GM21717 (cell line): ENCODE data around the gene ACTR8.

Experiments used
- ATAC-seq: cut with Tn5 transposase; IDR thresholded peaks from one replicate; pipeline ENCODE4 v1.9.1; 2021; ENCODE audit warnings: mild to moderate bottlenecking, moderate library complexity; ENCODE audit not compliant: unreplicated experiment

The ACTR8 gene

DNA sequence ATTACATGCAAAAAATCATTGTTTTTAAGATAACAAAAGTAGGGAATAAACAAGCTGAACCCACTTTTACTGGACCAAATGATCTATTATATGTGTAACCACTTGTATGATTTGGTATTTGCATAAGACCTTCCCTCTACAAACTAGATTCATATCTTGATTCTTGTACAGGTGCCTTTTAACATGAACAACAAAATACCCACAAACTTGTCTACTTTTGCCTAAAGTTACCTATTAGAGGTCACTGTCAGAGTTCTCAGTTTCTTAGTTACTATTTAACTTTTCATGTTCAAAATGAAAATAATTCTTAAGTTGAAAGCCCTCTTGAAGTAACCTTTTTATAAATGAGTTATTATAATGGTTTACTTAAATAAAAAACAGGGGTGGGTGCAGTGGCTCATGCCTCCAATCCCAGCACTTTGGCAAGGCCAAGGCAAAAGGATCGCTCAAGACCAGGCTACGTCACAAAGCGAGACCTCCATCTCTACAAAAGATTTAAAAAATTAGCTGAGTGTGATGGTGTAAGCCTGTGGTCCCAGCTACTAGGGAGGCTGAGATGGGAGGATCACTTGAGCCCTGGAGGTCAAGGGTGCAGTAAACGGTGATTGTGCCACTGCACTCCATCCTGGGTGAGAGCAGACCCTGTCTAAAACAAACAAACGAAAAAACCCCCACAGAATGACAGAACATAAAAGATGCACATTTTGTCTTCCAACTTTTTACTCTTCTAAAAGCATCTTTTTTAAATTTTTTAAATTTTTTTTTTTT, 16.0 kb downstream of the ACTR8 start:
- no peak for ATAC-seq

DNA sequence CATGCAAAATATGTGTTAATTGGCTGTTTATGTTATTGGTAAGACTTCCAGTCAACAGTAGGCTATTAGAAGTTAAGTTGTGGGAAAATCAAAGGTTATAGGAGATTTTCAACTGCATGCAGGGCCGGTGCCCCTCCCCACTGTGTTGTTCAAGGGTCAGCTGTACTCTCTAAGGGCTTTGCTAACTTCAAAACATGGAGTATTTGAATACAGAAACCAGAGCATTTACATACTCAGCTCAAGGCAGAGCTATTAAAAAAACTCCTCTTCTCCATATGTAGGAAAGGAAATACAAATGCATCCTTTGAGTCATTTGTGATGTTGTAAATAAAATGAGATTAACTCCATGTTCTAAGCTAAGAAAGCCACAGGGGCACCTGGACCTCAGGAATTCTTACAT, 18.8 kb downstream of the ACTR8 start:
- ATAC-seq: no peak

DNA sequence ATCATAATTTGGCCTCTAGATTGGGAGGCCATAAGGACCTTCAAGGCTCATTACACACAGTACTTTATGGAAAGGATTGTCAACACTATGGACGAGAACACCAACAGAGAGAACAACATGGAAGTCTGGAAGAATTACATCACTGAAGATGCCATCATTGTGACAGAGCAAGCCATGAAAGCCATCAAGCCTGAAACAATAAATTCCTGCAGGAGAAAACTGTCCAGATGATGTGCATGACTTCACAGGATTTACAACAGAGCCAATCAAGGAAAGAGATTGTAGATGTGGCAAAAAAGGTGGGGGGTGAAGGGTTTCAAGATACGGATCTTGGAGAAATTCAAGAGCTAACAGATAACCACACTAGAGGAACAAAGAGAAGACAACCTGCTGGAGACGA, 19.7 kb downstream of the ACTR8 start:
- no peak for ATAC-seq

DNA sequence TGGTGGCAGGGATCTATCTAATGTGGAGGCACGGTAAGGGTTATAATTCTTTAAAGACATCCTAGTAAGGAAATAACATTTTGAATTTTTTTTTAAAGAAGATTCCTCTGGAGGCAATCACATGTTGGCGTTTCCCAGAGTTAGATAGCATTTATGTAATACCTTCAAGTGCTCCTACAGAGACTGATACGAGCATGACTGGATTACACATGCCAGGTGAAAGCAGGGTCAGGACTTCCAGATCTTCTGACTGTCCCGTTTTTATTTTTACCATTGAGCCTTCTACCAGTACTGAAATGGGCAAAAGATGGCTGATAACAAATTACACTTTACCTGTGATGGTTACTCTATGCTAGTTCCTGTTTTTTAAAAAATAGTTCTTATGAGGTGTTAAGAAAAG, 21.8 kb downstream of the ACTR8 start:
- no peak for ATAC-seq

DNA sequence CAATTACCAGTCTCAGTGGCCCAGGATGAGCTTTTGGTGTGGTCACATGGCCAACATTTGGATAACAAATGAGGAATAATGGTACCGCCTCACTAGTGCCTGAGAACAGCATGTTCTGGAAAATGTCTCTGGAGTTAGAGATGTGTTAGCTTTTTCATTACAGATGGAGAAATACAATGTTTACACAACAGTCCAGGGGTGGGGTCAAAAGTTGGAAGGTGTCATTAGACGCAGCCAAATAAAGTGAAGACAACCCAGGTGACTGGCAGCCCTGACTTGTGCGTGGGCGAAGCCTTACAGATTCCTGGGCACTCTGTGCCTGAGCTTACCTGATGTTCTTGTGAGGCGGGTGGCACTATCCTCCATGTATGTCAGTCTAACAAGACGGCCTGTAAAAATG, 22.8 kb downstream of the ACTR8 start:
- ATAC-seq: no peak

DNA sequence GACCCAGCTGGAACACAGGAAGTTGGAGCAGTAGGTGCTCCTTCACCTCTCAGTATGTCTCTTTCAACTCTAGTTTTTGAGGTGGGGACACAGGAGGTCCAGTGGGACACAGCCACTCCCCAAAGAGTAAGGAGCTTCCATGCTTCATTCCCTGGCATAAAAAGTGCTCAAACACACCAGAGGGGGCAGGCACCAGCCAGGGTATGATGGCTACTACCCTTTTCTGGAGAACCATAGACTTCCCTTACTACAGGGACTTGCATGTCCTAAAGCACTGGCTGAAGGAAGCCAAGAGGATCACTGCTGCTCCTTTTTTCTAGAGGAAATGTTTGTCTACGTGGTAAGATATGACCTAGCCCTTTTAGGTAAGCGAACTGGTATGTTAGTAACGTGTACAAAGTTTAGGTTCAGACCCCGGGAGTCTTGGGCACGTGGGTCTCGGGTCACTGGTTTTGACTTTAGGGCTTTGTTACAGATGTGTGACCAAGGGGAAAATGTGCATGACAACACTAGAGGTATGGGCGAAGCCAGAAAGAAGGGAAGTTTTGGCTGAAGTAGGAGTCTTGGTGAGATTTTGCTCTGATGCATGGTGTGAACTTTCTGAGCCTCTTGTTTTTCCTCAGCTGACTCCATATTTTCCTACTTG, 23.7 kb downstream of the ACTR8 start:
- ATAC-seq: no peak

DNA sequence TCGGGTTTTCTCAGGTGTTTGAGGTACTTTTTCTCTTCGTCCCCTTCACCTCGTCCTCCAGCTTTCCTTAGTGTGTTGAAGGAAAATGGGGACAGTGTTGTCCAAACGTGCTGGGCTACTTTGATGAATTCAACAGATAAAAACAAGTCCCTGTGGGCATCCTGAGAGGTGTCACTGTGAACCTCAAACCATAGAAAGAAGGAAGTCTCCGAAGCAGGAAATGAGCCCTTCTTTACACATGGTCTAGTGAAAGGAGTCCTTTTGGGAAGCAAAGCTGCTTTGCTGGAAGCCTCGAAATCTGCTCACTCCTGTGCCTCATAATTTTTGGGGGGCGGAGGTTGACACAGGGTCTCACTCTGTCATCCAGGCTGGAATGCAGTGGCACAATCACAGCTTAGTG, 25.0 kb downstream of the ACTR8 start:
- no peak for ATAC-seq

DNA sequence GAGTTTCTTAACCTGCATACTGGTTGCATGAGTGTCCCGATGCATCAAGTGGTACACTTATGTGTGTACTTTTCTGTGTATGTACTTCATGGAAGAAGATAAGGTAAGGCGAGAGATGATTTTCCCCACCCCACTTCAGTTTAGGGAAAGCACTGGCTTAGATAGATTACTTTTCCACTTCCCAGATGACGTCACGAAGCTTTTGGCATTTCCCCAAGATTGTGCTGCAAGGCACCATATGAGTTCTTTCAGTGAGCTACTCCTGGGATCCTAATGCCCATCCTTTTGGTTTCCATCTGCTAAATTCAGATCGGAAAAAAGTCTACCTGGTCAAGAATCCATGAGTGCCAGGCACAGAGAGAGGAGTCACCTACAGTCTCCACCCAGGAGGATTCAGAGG, 31.1 kb downstream of the ACTR8 start:
- no peak for ATAC-seq

DNA sequence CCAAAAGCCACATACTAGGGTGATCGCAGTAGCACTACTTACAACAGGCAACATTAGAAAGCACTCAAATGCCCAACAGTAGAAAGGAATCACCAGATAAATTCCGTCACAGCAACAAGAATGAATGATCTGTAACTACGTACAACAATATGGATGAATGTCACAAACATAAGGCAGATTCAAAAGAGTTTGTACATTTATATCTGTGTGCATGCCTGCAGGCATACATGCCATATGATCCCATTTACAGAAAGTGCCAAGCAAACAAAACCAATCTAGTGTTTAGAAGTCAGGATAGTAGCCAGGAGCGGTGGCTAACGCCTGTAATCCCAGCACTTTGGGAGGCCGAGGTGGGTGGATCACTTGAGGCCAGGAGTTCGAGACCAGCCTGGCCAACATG, 32.0 kb downstream of the ACTR8 start:
- no peak for ATAC-seq

DNA sequence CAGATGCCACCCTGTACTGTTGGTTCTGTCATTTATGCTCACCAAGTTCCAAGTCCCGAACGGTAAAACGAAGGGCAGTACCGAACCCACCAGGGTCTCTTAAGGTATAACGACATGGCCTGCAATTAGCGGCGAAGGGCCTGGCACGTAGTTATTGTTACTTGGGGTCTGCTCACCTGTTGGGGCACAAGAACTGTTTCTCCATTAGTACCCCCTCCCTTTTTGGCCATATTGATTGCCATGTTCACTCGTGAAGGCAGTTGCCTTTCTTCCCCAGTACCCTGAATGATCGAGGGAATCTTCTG, 35.1 kb downstream of the ACTR8 start:
- ATAC-seq: no peak

DNA sequence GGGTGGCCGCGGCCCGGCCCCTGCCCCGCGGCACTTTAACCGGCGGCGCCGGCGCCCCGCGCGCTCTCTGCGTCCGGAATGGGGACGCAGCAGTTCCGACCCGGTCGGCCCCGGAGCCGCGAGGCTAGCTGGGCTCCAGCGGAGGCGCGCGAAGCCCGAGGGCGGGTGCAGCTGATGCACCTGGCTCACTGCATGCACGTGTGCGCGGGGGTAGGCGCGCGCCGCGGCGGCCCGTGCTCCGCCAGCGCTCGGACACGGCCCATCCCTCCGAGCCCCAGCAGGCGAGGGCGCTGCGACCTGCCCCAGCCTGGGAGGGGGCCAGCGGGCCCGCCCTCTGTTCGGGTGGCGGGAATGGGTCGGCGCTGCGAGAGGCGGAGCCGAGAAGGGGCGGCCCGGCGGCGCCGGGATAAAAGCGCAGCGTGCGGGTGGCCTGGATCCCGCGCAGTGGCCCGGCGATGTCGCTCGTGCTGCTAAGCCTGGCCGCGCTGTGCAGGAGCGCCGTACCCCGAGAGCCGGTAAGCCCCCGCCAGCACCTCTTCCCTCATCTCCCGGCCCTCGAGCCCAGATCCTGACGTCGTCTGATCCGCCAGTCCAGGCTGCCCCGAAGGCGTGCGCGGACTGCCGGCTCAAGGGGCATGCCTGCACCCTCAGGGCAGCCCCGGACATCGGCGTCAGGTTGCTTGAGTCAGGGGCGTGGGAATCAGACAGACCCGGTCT, 35.7 kb downstream of the ACTR8 start, which contains the start of the genes CHDH and IL17RB:
TSS of gene CHDH (minus strand) at position 286 of the 717 bp plus-strand sequence. CDS start 22,411 bp downstream, outside the sequence.
TSS of gene IL17RB (plus strand) at position 435 of the 717 bp plus-strand sequence. CDS start at position 456, 21 bp downstream.
- no peak for ATAC-seq

DNA sequence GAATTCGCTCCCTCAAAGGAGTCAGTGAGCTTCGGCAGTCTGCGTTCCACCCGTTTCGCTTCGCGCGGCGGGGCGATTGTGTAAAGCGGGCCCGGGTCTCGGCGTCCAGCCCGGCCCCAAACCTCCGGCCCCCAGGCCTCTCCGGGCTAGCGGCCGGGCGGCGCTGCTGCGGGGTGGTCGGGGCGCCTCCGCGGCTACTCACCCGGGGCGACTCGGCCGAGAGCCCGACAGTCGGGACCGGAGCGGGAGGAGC, 36.1 kb downstream of the ACTR8 start:
- ATAC-seq: no peak

DNA sequence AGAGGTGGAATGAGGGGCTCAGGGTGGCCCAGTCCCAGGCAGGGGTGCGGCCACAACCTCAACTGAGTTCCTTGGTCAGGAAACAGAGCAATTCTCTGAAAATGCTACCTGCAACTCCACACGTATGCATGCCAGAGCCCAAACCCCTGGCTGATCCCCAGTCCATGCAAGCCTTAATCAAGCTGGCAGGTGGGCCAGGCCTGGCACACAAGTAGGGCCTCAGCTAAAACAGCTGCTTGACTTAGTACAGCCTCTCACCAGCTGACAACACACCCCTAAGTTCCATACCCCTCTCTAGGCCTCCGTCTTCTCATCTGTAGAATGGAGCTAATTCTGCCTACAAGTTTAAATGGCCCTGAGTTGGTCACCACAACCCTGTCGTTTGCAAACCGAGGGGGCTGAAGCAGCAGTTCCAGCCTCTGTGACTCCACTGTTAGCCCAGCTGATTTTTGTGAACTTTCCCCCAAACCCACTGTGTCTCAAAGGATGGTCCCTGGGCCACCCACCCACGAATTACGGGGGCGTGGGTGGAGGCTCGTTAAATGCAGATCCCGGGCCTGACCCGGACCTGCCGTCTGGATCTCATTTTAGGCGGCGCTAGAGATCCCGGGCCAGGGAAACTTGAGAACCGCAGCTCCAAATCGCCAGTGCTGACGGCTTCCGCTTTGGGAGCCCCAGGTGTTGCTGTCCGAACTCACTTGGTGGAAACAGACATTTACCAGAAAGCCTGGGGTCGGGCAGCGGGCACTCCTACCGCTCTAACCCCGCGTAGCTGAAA, 36.7 kb downstream of the ACTR8 start:
- ATAC-seq: no peak

DNA sequence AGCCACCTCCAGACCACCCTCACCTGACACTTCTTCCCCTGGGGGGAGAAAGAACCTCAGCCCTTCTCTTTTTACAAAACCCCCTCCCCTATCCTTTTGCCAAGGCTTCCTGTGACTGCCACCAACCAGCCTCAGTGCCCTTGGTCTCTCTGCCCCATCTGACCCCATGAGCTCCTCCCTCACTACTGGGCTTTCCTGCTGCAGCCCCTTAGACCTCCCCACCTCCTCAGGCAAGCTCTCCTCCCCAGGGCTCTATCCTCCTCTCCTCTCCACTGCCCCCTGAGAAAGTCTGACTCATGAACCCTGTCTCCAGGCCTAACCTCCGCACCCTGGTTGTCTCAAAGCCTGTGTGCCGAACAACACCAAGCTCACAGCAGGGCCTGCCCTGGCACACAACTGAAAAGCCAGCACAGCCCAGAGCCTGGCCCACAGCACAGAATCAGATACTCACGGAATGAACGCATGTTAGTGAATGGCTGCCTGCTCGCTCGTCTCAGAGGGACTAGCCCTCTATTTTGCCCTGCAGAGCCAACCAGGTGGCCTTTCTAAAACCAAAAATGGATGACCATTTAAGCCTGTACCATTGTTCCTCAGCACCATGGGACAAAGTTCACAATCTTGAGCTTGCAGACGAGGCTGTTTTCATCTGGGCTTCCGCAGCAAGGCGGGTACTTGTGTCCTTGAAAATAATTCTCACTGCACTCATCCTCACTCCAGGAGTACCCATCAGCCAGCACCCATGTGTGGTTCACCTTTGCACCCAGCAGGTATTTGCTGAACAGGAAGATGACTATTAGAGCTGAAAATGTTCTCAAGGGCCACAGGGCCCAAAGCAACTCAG, 37.5 kb downstream of the ACTR8 start:
- no peak for ATAC-seq

DNA sequence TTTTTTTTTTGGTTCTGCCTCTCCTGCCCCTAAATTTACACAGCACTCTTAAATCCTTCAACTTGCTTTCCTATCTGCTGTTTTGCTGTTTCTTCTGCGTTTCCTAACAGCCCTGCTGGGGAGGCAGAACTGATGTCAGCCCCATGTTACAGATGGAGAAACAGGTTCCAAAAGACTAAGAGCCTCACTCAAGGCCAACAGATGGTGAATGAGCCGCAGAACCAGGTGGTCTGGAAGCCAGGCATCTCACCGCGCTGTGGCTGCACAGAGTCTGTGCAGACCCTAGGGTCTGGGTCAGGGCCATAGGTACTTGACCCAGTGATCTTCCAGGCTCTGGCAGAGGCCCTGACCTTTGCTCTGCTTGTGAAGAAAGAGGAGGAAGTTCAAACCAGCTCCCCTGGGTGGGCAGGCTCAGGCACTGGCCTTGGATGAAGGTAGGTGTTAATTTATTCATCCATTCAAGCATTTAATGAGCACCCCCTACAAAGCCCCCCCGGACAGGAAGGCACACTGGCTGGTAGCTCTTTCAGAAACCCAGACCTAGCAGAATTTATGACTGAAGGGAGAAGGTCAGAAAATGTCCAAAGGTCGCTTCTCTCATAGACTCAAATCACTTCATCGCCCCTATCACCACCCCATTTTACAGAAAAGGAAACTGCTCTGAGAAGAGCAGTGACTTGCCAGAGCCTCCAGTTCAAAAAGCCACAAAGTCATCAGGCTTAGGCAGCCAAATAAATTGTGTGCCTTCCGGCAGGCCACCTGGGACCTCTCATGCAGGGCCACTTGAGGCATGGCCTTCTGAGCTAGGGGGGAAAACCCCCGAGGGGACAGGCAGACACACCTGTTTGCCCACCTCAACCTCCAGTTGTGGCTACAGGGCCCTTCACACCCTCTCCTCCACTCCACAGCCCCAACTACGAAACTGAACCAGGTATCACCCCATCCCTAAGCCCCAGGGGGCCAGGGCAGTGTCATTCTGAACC, 38.5 kb downstream of the ACTR8 start:
- peak; percentile 45 for ATAC-seq

DNA sequence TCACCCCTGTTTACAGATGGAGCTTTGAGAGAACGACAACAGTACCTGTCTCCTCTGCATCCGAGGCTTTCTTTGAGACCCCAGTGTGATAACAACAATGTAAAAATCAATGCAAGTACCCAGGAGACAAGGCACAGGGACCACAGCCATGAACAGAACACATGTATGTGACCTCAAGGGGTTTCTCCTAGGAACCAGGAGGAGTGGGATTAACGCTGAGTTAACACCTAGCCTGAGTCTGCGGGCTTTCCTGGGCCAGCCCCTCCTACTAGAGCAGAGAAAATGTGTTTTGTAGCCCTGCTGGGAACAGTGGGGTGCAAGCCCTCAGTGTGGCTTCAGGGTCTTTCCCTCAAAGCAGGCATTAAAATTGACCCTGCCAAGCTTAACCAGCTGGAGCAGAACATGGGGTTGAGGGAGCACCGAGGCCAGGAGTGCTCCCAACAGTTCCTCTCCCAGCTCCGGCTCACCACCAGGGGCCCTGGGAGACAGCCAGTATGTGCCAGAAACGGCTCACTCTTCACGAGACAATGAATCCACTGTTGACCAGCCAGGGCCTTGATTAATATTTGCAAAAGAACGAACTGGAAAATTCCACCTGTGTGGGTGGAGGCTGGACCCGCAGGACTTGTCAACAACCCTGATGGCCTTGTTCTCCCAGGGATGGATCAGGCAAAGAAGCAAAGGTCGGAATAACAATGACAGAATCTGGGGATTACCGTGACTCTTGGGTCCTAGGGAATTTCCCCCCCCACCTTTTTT, 39.3 kb downstream of the ACTR8 start:
- ATAC-seq: no peak

DNA sequence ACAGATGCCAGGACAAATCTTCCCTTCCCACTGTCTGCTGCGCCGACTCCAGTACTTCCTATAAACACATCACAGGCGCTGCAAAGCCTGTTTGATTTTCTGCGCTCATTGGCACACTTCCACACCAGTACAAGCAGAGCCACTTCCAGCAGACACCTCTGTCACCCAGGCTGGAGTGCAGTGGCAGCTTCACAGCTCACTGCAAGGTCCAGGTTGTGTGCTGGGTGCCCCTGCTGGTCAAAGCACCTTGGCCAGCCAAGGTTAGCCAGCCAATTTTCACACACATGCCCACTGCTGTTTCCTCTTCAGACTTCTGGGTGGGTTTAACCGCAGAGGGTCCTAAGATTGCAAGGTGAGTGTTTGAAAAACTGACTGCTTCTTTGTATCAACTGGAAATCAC, 40.7 kb downstream of the ACTR8 start:
- ATAC-seq: no peak

DNA sequence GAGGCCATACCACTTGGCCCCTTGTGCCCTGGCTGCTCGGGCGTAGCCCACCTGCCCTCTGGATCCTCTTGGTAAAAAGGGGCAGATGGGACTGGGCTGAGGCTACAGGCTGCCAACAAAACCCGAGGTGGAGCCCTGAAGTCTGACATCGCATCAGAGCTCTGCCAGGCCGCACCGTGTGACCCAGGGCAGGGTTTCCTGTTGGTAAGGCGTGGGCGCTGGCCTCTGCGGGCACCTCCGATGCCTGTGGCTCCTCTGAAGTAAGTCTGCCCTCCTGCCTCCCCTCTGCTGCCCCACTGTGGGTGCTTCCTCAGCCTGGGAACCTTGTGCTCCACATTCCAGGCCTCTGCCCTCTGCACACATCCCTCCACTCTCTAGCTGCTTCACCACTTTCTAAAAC, 44.6 kb downstream of the ACTR8 start:
- no peak for ATAC-seq
